UCSD-AML1 (cell line): ENCODE results near the gene KNDC1.
"Not testable (repeated sequence)": the region's sequence is repeated elsewhere in the genome, so short reads cannot be mapped to it uniquely, and the experiment has no call there.

ENCODE experiments used
- DNase-seq: peaks from one replicate; lab custom pipeline; 2025; ENCODE audit not compliant: unreplicated experiment; lab: John Stamatoyannopoulos, UW

The KNDC1 gene

GRCh38 chr10:133159950-133160825, at the start of gene KNDC1:
TSS of gene KNDC1 (plus strand) at chr10:133160219. CDS start at chr10:133160468, 249 bp downstream.
- no peak for DNase-seq

DNA sequence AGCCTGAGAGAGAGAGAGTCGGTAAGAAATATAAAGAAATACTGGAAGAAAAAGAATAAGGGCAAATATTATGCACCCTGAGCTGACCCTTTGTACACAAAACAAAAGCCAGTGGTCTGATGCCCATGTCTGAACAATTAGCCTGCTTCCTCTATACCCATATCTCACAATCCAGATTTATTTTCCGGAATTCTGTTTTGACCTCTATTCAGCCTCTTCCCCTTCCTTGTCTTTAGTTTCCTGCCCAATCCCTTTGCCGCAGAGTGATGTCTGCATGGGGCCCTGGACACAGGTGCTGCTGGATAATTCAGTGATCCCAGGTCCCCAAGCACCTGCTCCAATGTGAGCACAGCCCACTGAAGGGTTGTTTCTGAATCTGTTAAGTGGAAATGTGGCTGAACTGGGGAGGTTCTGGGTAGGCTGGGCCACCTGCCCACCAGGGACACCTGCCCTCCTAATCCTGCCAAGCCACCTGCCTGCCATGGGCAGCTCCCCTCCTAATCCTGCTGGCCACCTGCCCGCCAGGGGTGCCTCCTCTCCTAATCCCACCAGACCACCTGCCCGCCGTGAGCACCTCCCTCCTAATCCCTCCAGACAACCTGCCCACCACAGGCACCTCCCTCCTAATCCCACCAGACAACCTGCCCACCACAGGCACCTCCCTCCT, 49.3 kb upstream of the KNDC1 start:
- DNase-seq = no peak

GRCh38 chr10:133111640-133112039, 48.4 kb upstream of the KNDC1 start:
- not testable (repeated sequence) for DNase-seq

- no peak for DNase-seq
These were observed 46.7 kb upstream of the KNDC1 start for GRCh38 chr10:133113146-133113830.

DNA sequence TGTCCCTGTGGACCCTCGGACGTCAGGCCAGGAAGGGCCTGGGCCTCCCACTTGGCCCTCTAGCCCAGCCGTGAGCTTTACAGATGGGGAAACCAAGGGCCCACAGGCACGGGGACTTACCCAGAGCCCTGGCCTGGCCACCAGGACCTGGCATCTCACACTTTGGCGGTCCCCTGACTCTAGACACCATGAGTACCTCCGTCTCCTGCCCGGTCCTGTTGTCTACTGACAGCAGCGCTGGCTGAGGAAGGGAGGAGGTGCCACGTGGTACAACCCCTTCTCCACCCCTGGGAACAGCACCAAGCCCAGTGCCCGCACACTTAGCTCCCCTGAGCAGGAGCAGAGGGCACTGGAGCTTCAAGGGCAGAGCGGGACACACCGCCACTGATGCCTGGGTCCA, 46.2 kb upstream of the KNDC1 start:
- no peak for DNase-seq

- no peak for DNase-seq
These were observed 45.8 kb upstream of the KNDC1 start for GRCh38 chr10:133114251-133114650.

GRCh38 chr10:133114726-133115452, 45.1 kb upstream of the KNDC1 start:
- DNase-seq = no peak

DNA sequence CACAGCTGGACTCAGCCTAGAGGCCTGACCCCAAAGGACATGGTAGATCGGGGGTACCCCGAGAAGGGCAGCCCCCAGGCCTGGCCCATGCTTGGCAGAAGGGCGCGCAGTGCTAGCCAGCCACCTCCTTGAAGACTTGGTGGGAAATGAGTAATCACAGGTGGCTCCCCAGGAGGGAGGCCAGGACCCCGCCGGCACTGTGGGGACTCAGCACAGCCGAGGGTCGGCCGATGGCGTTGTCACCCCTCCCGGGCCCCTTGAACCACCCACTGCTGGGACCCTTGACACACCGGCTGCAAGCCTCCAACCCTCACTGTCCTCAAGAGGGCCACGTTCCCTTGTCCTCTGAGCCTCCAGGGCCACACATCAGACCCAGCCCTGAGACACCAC, 44.6 kb upstream of the KNDC1 start:
- DNase-seq = no peak

GRCh38 chr10:133115976-133116375, 44.0 kb upstream of the KNDC1 start:
- DNase-seq = no peak

DNA sequence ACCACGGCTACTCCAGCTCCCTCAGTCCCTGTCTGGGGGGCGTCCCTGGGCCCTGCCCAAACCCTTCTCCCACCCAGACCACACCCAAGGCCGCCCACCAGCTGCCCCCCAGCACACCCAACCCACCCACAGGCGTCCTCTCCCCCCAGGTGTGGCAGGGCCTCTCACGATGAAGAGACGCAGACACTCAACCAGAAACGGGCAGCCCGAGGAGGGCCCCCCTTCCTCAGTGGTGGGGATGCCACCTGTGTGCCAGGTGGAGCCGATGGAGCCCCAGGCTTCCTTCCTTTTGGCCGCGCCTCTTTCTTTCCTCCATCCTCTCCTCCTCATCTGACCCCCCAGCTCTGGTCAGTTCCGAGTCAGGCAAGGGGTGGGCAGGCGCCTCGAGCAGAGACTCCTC, 43.6 kb upstream of the KNDC1 start:
- DNase-seq = no peak

DNA sequence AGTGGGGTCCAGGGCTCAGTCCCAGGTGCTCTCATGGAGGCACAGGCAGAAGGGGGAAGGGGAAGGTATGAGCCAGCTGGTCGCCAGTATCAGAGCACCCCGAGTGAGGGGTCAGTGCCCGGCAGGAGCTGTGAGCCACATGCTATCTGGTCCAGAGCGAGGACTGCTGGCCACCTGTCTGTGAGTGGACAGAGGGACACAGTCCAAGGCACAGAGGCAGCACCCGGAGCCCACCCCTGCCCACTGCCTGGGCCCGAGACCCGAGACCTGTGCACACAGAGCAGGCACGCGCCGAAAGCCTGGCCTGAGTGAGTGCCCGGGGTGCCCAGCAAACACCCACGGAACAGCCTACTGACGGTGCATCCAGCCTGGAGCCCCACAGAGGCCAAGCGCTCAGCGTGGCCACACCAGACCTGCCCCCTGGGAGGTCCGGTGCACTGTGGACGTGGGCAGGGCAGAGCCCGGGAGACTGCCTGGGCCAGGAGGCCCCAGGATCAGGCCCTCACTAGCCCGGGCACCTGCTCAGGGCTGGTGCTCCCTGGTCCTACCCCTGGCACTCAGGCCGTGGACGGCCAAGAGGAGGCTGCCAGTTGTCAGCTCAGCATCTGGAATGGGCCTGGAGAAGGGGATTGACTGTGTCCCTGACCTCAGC, 42.9 kb upstream of the KNDC1 start:
- DNase-seq = no peak

DNA sequence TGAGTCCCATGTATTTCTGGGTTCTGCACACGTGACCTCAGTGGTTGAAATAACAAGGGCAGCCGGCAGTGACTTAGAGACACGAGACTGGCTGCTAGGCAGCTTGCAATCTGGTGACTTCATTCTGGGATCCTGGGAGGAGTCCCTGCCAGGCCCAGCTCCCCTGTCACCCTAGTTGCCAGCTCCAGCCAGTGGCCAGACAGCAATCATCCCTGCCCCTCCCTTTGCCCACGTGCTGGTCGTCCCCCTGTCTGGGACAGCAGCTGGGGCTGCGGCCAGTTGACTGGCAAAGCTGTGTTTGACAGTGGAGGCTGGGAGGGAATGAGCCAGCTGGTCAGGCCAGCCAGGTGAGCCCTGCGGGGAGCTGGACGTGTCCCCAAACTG, 42.3 kb upstream of the KNDC1 start:
- no peak for DNase-seq

- DNase-seq = no peak
These were observed 38.5 kb upstream of the KNDC1 start for GRCh38 chr10:133121479-133121878.

DNA sequence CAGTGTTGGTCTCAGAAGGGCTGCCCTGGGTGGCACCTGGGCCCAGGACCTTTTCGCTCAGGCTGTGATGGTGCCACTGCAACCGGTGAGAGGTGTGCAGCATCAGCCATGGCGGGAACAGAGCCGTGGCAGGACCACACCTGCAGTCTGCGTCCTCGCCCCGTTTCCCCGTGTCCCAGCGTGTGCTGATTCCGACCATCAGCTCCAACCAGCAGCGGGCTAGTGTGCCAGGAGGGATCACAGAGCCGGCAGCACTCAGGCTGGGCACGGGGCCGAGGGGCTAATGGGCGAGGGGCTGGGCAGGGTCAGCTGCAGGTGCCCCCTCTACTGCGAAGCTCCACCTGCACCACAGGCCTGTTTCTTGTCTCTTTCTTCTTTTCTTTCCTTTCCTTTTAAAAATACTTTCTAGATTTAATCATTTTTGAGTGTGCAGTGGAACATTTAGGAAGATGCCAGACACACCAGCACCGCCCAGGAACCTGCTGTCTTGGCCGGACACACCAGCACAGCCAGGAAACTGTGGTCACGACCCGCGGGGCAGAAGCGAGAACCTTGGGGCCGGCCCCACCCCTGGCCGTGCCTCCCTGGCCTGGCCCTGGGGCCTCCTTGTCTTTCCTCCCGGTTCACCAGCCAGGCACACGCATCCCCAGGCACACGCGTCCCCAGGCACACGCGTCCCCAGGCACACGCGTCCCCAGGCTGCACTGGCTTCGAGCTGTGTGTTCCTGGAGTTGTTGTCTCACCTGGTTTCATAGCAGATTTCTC, 37.7 kb upstream of the KNDC1 start:
- DNase-seq = peak; percentile 40

- no peak for DNase-seq
These were observed 36.8 kb upstream of the KNDC1 start for GRCh38 chr10:133123050-133123745.

- DNase-seq = no peak
These were observed 36.2 kb upstream of the KNDC1 start for GRCh38 chr10:133123746-133124356.

DNA sequence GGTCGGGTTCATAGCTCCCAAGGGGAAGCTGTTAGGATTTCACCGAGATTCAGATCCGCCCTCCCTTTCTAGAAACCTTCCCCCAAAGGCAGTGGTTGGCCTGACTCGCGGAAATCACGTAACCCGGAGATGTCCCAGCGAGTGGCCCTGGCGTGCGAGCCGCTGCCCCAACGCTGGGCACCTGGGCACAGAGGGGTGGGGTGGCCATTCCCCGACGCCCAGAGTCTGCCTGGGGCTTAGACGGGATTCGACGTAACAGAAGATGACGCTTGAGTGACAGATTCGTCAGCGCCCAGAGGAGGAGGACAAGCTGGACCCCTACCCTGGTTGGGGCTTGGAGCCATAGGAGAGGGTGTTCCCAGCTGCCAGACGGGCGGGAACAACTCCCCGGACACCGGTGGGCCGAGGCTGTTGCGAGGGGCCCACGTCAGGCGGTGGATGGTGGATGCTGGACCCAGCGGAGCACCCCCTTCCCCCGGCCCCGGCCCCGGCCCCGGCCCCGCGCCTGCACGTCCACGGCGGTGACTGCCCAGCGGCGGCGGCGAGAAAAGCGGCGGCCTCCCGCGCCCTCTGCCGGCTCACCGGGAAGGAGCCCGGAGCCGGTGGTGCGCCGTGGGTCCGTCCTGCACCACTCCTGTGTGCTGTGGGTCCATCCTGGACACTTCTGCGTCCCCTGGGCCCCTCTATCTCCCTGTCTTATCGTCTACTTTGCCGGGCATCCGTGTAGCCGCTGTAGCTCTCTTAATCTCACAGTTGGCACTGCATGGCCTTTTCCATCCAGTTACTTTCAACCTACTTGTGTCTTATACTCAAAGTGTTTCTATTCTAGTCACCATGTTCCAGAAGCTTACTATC, 35.4 kb upstream of the KNDC1 start:
- peak; percentile 52 for DNase-seq

- DNase-seq = no peak
These were observed 34.1 kb upstream of the KNDC1 start for GRCh38 chr10:133125901-133126300.
